ENCODE measurements around the gene IL6R. TPM values are rescaled to one million over a fixed set of nuclear protein-coding genes. Genes with fewer than 3 reads are reported as not detected.
A peak's percentile ranks its signal among the peaks of the same experiment; 100 is the strongest.

Gene IL6R
- total and polyA plus RNA-seq, 2 donors from 2014 or later = 6.2 to 33.0 TPM

GRCh38 chr1:154436433-154436832, 31.3 kb downstream of the IL6R start:
- Histone ChIP-seq H3K9me3 (ENCODE audit: control insufficient read depth in 2 of 3, insufficient read depth in 1 of 3, low read length in 3 of 3) (no peaks in the 10 kb centered on the region), H3K36me3 (ENCODE audit: control insufficient read depth in 2 of 3, insufficient read depth in 3 of 3, low read length in 3 of 3) (peaks cover 0 to 5% (median 3%) of the 10 kb centered on the region in 3 donors), H3K27me3 (ENCODE audit: control insufficient read depth, insufficient read depth, low read length) (no peaks in the 10 kb centered on the region), H3K4me1 (ENCODE audit: control insufficient read depth in 2 of 3, insufficient read depth in 2 of 3, low read depth in 1 of 3, low read length in 3 of 3) (peaks cover 0 to 13% (median 2%) of the 10 kb centered on the region in 3 donors), H3K27ac (ENCODE audit: low read depth in 2 of 2, low read length in 2 of 2) (no peak overlapping the region), H3K9ac (ENCODE audit: low read length in 3 of 3) (no peak overlapping the region), H3K4me3 (ENCODE audit: low read length in 3 of 3) (no peak overlapping the region)
- DNase-seq (no peak), FAIRE-seq (no peak)
- no peak for TF ChIP-seq CTCF (IDR thresholded peaks at IDR 0.05; ENCODE audit: borderline replicate concordance, extremely low read depth, insufficient read depth)
- intact Hi-C loops (cut with DNase I) = no loop called here

- H3K4me1 ChIP-seq (ENCODE audit: control insufficient read depth in 2 of 3, insufficient read depth in 2 of 3, low read depth in 1 of 3, low read length in 3 of 3) = peaks cover 0 to 13% (median 4%) of the 10 kb centered on the region in 3 donors
- no peak for FAIRE-seq
Measured at GRCh38 chr1:154440036-154440804, 35.1 kb downstream of the IL6R start.

GRCh38 chr1:154441241-154441888, 36.2 kb downstream of the IL6R start:
- Histone ChIP-seq H3K27me3 (ENCODE audit: control insufficient read depth, insufficient read depth, low read length) (no peaks in the 10 kb centered on the region), H3K9me3 (ENCODE audit: control insufficient read depth in 2 of 3, insufficient read depth in 1 of 3, low read length in 3 of 3) (no peaks in the 10 kb centered on the region), H3K9ac (ENCODE audit: low read length in 3 of 3) (no peak overlapping the region), H3K4me1 (ENCODE audit: control insufficient read depth in 2 of 3, insufficient read depth in 2 of 3, low read depth in 1 of 3, low read length in 3 of 3) (peaks cover 0 to 13% (median 4%) of the 10 kb centered on the region in 3 donors), H3K36me3 (ENCODE audit: control insufficient read depth in 2 of 3, insufficient read depth in 3 of 3, low read length in 3 of 3) (peaks cover 0 to 12% (median 0%) of the 10 kb centered on the region in 3 donors), H3K4me3 (ENCODE audit: low read length in 3 of 3) (no peak overlapping the region), H3K27ac (ENCODE audit: low read depth in 2 of 2, low read length in 2 of 2) (peak overlapping the region in 1 of 2 donors; percentile 7)
- intact Hi-C loops (cut with DNase I) = no loop called here
- no peak for TF ChIP-seq CTCF (IDR thresholded peaks at IDR 0.05; ENCODE audit: borderline replicate concordance, extremely low read depth, insufficient read depth)
- DNase-seq (no peak), FAIRE-seq (no peak)

More at GRCh38 chr1:154440036-154440804, 35.1 kb downstream of the IL6R start:
- no peaks in the 10 kb centered on the region for H3K27me3 ChIP-seq (ENCODE audit: control insufficient read depth, insufficient read depth, low read length)
- intact Hi-C loops (cut with DNase I) = no loop called here
- peaks cover 0 to 5% (median 0%) of the 10 kb centered on the region in 3 donors for H3K36me3 ChIP-seq (ENCODE audit: control insufficient read depth in 2 of 3, insufficient read depth in 3 of 3, low read length in 3 of 3)
- H3K9me3 ChIP-seq (ENCODE audit: control insufficient read depth in 2 of 3, insufficient read depth in 1 of 3, low read length in 3 of 3) = no peaks in the 10 kb centered on the region
- TF ChIP-seq CTCF (IDR thresholded peaks at IDR 0.05; ENCODE audit: borderline replicate concordance, extremely low read depth, insufficient read depth) = no peak
- H3K27ac ChIP-seq (ENCODE audit: low read depth in 2 of 2, low read length in 2 of 2) = peak overlapping the region; percentile 65 to 67
- no peak overlapping the region for H3K4me3 ChIP-seq (ENCODE audit: low read length in 3 of 3)
- H3K9ac ChIP-seq (ENCODE audit: low read length in 3 of 3) = no peak overlapping the region
- DNase-seq = no peak
